ENCODE results near the gene BPTF. TPM values are rescaled to one million over a fixed set of nuclear protein-coding genes. Genes with fewer than 3 reads are reported as not detected.
A peak's percentile ranks its signal among the peaks of the same experiment; 100 is the strongest.

Gene BPTF
- total and polyA plus RNA-seq, 2 of the 8 experiments (the other 6 are each of a cell fraction or from before 2014, with no cell fraction given), result 107 to 228 TPM

- TF ChIP-seq GTF2F1 (IDR thresholded peaks at IDR 0.05; ENCODE audit: borderline replicate concordance, low read depth, low read length) (no peak), NANOG (IDR thresholded peaks at IDR 0.05; ENCODE audit: insufficient read depth, low read depth, low read length, poor library complexity, severe bottlenecking) (no peak), CHD2 (IDR thresholded peaks at IDR 0.05; ENCODE audit: low read length) (no peak), HDAC2 (IDR thresholded peaks at IDR 0.05; ENCODE audit: borderline replicate concordance in 1 of 2, low read depth in 2 of 2, low read length in 2 of 2) (no peak), POLR2A (IDR thresholded peaks at IDR 0.05; ENCODE audit: control extremely low read depth in 1 of 2, low read depth in 2 of 2, low read length in 2 of 2) (peak; percentile 26 to 38), SIN3A (conservative IDR thresholded peaks at IDR 0.05 in 1 of 2, IDR thresholded peaks at IDR 0.05 in 1 of 2; ENCODE audit: low read depth in 1 of 2, low read length in 2 of 2) (no peak), FOSL1 (IDR thresholded peaks at IDR 0.05; ENCODE audit: insufficient read depth, low read depth, low read length) (no peak), MAFK (IDR thresholded peaks at IDR 0.05; ENCODE audit: low read depth, low read length) (no peak), CHD7 (IDR thresholded peaks at IDR 0.05; ENCODE audit: insufficient replicate concordance, low read length) (no peak)
These were observed 168.1 kb downstream of the BPTF start (continued) for GRCh38 chr17:67993153-67993997.
